Neural progenitor cell (in vitro differentiated cells): Measurements from ENCODE around the gene SLMAP.

Experiments
- CTCF ChIP-seq: fragments of 200-600 bp; sonication (generic); IDR thresholded peaks from 2 replicates; pipeline ENCODE4 v1.5.1; 2017; ENCODE audit warnings: antibody characterized with exemption, mild to moderate bottlenecking
- EZH2 ChIP-seq: fragments of 200-600 bp; sonication (generic); IDR thresholded peaks from 2 replicates; pipeline ENCODE4 v1.6.1; 2017; ENCODE audit warnings: antibody characterized with exemption, mild to moderate bottlenecking, moderate library complexity

DNA sequence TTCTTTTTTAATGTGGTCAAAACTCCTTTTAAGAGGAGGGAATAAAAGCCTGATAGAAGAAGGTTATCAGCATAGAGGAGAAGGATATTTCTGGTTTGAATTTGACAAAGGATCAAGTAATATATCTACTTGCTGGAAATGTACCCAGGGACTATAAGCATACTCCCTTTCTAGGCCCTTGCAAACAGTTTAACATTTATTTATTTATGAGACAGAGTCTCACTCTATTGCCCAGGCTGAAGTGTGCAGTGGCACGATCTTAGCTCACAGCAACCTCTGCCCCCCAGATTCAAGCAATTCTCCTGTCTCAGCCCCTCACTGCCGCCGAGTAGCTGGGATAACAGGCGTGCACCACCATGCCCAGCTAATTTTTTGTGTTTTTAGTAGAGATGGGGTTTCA lies 71.6 kb downstream of the SLMAP start:
- TF ChIP-seq CTCF (no peak), EZH2 (no peak)
